ENCODE results near the gene CNTNAP5. TPM values are rescaled to one million over a fixed set of nuclear protein-coding genes. Genes with fewer than 3 reads are reported as not detected.

CNTNAP5 gene
- total and polyA plus RNA-seq, 2 of the 8 experiments (the other 6 are each of a cell fraction or from before 2014, with no cell fraction given), result 0.11 to 0.76 TPM

DNA sequence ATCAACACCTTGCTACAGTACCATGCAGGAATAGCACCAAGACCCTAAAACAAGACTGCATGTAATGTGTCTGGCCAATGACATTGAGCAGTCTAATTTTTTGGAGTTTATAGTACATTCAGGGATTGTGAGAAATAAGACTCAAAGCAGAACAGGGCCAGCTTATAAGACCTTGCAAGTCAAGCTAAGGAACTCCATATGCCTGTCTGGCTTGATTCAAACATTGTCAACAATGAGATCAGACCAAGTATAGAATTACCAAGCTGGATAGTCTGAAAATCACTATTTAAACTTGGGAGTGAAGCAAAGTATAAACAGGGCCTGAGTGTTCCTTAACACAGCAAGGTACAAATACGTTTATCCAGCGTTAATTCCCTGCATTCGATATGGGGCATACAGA lies 370.9 kb downstream of the CNTNAP5 start:
- no peaks in the 10 kb centered on the region for H3K4me1 ChIP-seq (replicated peaks in 1 of 4; ENCODE audit: control insufficient read depth in 3 of 4, insufficient read depth in 4 of 4, low read length in 3 of 4)
- no peak overlapping the region for H3K14ac ChIP-seq (ENCODE audit: insufficient read length)
- no peak overlapping the region for H3K9ac ChIP-seq (replicated peaks in 1 of 4; ENCODE audit: extremely low read depth in 1 of 4, low read depth in 3 of 4, low read length in 3 of 4)
- 63% methylated on average over 3 of the region's 3 CpGs; no CpG with 5 or more reads in 1 of the 2 experiments for WGBS, 2 experiments (ENCODE audit: extremely low coverage in 1 of 2, insufficient coverage in 1 of 2, insufficient read length in 1 of 2, insufficient replicate concordance in 2 of 2, low coverage in 1 of 2, low lambda C conversion rate in 2 of 2, missing lambda C conversion rate in 1 of 2)
- ChIA-PET POLR2A (ENCODE audit: partially characterized antibody) (no interaction called here), CTCF (ENCODE audit: partially characterized antibody) (interaction anchor here (1.0 kb wide), 1 partner anchor 11 kb away, joined by 3 read pairs; no protein-coding TSS in a partner anchor)
- H2BK120ac ChIP-seq (replicated peaks; ENCODE audit: low read depth, low read length), result no peak overlapping the region
- H4K8ac ChIP-seq (ENCODE audit: extremely low read depth, insufficient read depth, low read length), result no peak overlapping the region
- H3K27me3 ChIP-seq (replicated peaks in 1 of 4; ENCODE audit: control insufficient read depth in 3 of 4, extremely low read depth in 1 of 4, insufficient read depth in 3 of 4, low read length in 3 of 4), result peaks cover 0 to 1% (median 0%) of the 10 kb centered on the region in 4 experiments; a peak in 1 of 7 replicates
- H3K4me2 ChIP-seq (ENCODE audit: insufficient read depth in 1 of 2, low read depth in 2 of 2, low read length in 2 of 2), result no peak overlapping the region
- H4K91ac ChIP-seq (replicated peaks; ENCODE audit: insufficient read length, low read length), result no peak overlapping the region
- H3K18ac ChIP-seq (ENCODE audit: extremely low read depth, low read length), result no peak overlapping the region
- H3K4me3 ChIP-seq (ENCODE audit: extremely low read depth in 1 of 4, insufficient read depth in 2 of 4, low read depth in 3 of 4, low read length in 4 of 4), result no peak overlapping the region
- H3K79me1 ChIP-seq (ENCODE audit: low read depth, low read length), result no peaks in the 10 kb centered on the region
- H3K4ac ChIP-seq (replicated peaks; ENCODE audit: insufficient read length, low read depth, low read length), result no peak overlapping the region
- no peaks in the 10 kb centered on the region for H3K23me2 ChIP-seq (ENCODE audit: low read depth, low read length)
- no peak overlapping the region for H4K5ac ChIP-seq (ENCODE audit: insufficient read length, low read depth, low read length)
- H2AFZ ChIP-seq (ENCODE audit: low read length), result no peak overlapping the region
- no peak overlapping the region for H2BK12ac ChIP-seq (ENCODE audit: low read depth, low read length)
- DNase-seq (ENCODE audit: low read depth in 1 of 2, low spot score in 2 of 2), result no peak
- no peak overlapping the region for H2BK20ac ChIP-seq (ENCODE audit: low read length)
- no peak overlapping the region for H2BK15ac ChIP-seq (ENCODE audit: low read length)
- H2AK5ac ChIP-seq (ENCODE audit: low read depth, low read length), result no peak overlapping the region
- no peak for FAIRE-seq
- H3K27ac ChIP-seq (ENCODE audit: low read depth, low read length), result no peak overlapping the region
- H3K23ac ChIP-seq (ENCODE audit: insufficient read length), result no peak overlapping the region
- no peaks in the 10 kb centered on the region for H3K9me3 ChIP-seq (ENCODE audit: insufficient read depth in 2 of 2, low read depth in 1 of 2, low read length in 1 of 2)
- H3K36me3 ChIP-seq (ENCODE audit: control insufficient read depth in 2 of 4, insufficient read depth in 4 of 4, low read length in 3 of 4), result no peaks in the 10 kb centered on the region
- H3K56ac ChIP-seq (replicated peaks; ENCODE audit: insufficient read length, low read depth, low read length), result no peak overlapping the region
- no peaks in the 10 kb centered on the region for H4K20me1 ChIP-seq (replicated peaks in 1 of 2; ENCODE audit: control insufficient read depth in 1 of 2, insufficient read depth in 2 of 2, low read length in 2 of 2)
- H2BK5ac ChIP-seq (ENCODE audit: low read depth, low read length), result no peak overlapping the region
- H3K79me2 ChIP-seq (ENCODE audit: control insufficient read depth in 1 of 2, insufficient read depth in 2 of 2, low read length in 2 of 2), result no peaks in the 10 kb centered on the region
- TF ChIP-seq EZH2 (IDR thresholded peaks at IDR 0.05; ENCODE audit: low read depth, low read length, severe bottlenecking) (no peak), RAD21 (IDR thresholded peaks at IDR 0.05 in 1 of 2, conservative IDR thresholded peaks at IDR 0.05 in 1 of 2; ENCODE audit: low read depth in 2 of 2, low read length in 2 of 2) (no peak), CBX8 (IDR thresholded peaks at IDR 0.05; ENCODE audit: borderline replicate concordance, low read depth, low read length) (no peak), EGR1 (IDR thresholded peaks at IDR 0.05; ENCODE audit: borderline replicate concordance, low read depth, low read length) (no peak), RBBP5 (IDR thresholded peaks at IDR 0.05; ENCODE audit: borderline replicate concordance, low read depth, low read length) (no peak), FOSL1 (IDR thresholded peaks at IDR 0.05; ENCODE audit: insufficient read depth, low read depth, low read length) (no peak), CTBP2 (IDR thresholded peaks at IDR 0.05; ENCODE audit: borderline replicate concordance, insufficient read depth, insufficient read length, low read length) (no peak), POLR2A (IDR thresholded peaks at IDR 0.05; ENCODE audit: control extremely low read depth in 1 of 2, low read depth in 2 of 2, low read length in 2 of 2) (no peak), ASH2L (IDR thresholded peaks at IDR 0.05; ENCODE audit: low read length) (no peak), SP4 (IDR thresholded peaks at IDR 0.05; ENCODE audit: low read length) (no peak), KDM5A (IDR thresholded peaks at IDR 0.05; ENCODE audit: low read length) (no peak), BCL11A (IDR thresholded peaks at IDR 0.05; ENCODE audit: low read depth in 2 of 2, low read length in 2 of 2) (no peak)
- TF ChIP-seq, protein P1, sequence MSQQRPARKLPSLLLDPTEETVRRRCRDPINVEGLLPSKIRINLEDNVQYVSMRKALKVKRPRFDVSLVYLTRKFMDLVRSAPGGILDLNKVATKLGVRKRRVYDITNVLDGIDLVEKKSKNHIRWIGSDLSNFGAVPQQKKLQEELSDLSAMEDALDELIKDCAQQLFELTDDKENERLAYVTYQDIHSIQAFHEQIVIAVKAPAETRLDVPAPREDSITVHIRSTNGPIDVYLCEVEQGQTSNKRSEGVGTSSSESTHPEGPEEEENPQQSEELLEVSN (IDR thresholded peaks at IDR 0.05), result no peak

All from H1 (cell line).